ENCODE measurements around the gene RPTOR.
"Not testable (repeated sequence)": the region's sequence is repeated elsewhere in the genome, so short reads cannot be mapped to it uniquely, and the experiment has no call there.

The RPTOR gene

GRCh38 chr17:80621335-80621996, 76.8 kb downstream of the RPTOR start:
- DNase-seq, result peak; percentile 37 to 51

GRCh38 chr17:80621997-80622357, 77.3 kb downstream of the RPTOR start:
- DNase-seq, result peak; percentile 40 to 43

GRCh38 chr17:80624864-80625263, 80.2 kb downstream of the RPTOR start:
- DNase-seq, result no peak

GRCh38 chr17:80625627-80626026, 81.0 kb downstream of the RPTOR start:
- DNase-seq, result no peak

GRCh38 chr17:80628881-80629280, 84.2 kb downstream of the RPTOR start:
- not testable (repeated sequence) for DNase-seq

- DNase-seq, result no peak
Observed at GRCh38 chr17:80629298-80630028, 84.8 kb downstream of the RPTOR start.

- no peak for DNase-seq
Observed at GRCh38 chr17:80630560-80631120, 86.0 kb downstream of the RPTOR start.

- DNase-seq, result peak; percentile 49 to 59
Observed at GRCh38 chr17:80631142-80632045, 86.8 kb downstream of the RPTOR start.

GRCh38 chr17:80632046-80632581, 87.5 kb downstream of the RPTOR start:
- DNase-seq, result no peak

GRCh38 chr17:80633207-80633606, 88.6 kb downstream of the RPTOR start:
- no peak for DNase-seq

- no peak for DNase-seq
Observed at GRCh38 chr17:80633994-80634566, 89.4 kb downstream of the RPTOR start.

- no peak for DNase-seq
Observed at GRCh38 chr17:80636361-80637018, 91.9 kb downstream of the RPTOR start.

GRCh38 chr17:80637048-80637781, 92.6 kb downstream of the RPTOR start:
- DNase-seq, result no peak

GRCh38 chr17:80639658-80640057, 95.0 kb downstream of the RPTOR start:
- no peak for DNase-seq

- no peak for DNase-seq
Observed at GRCh38 chr17:80640366-80641084, 95.9 kb downstream of the RPTOR start.

GRCh38 chr17:80643326-80644099, 98.9 kb downstream of the RPTOR start:
- no peak for DNase-seq

- no peak for DNase-seq
Observed at GRCh38 chr17:80644536-80644935, 99.9 kb downstream of the RPTOR start.

GRCh38 chr17:80645706-80646325, 101.2 kb downstream of the RPTOR start:
- DNase-seq, result no peak

GRCh38 chr17:80646328-80646727, 101.7 kb downstream of the RPTOR start:
- no peak for DNase-seq

All from Kasumi-1 (cell line).